ENCODE measurements around the gene MTM1. TPM values are rescaled to one million over a fixed set of nuclear protein-coding genes. Genes with fewer than 3 reads are reported as not detected.

MTM1 gene
- polyA plus RNA-seq, 3 donors: 6.5 to 23.4 (median 17.0) TPM

- Histone ChIP-seq H3K4me1 (ENCODE audit: control insufficient read depth in 1 of 2, insufficient read depth in 2 of 2, low read length in 2 of 2) (peaks cover 32 to 37% of the 10 kb centered on the region in 2 donors), H4K20me1 (ENCODE audit: insufficient read depth, low read length) (no peaks in the 10 kb centered on the region), H3K27me3 (ENCODE audit: control insufficient read depth in 2 of 2, insufficient read depth in 2 of 2, low read length in 2 of 2) (no peaks in the 10 kb centered on the region), H3K9me3 (replicated peaks in 1 of 2; ENCODE audit: control insufficient read depth in 1 of 2, insufficient read depth in 1 of 2, low read length in 2 of 2) (no peaks in the 10 kb centered on the region), H3K9ac (ENCODE audit: insufficient read depth, low read length, poor library complexity, severe bottlenecking) (no peak overlapping the region), H3K27ac (ENCODE audit: low read depth in 1 of 2, low read length in 2 of 2) (no peak overlapping the region), H3K36me3 (replicated peaks in 1 of 2; ENCODE audit: control insufficient read depth in 1 of 2, insufficient read depth in 2 of 2, low read length in 2 of 2) (no peaks in the 10 kb centered on the region), H3K4me2 (replicated peaks; ENCODE audit: extremely low read depth, low read length, poor library complexity, severe bottlenecking) (peak overlapping the region; percentile 63), H3K79me2 (ENCODE audit: insufficient read depth, low read length) (no peaks in the 10 kb centered on the region), H3K4me3 (replicated peaks in 1 of 3; ENCODE audit: low read depth in 2 of 3, low read length in 3 of 3) (peak overlapping the region in 1 of 3 experiments; percentile 63), H2AFZ (ENCODE audit: insufficient read depth, low read depth, low read length, poor library complexity, severe bottlenecking) (peak overlapping the region; percentile 91)
- Mint-ChIP-seq H3K4me1 (peaks cover 30% of the 10 kb centered on the region), H3K27me3 (ENCODE audit: low read depth in 3 of 3) (no peaks in the 10 kb centered on the region), H3K27ac (peak overlapping the region in 4 of 7 donors; percentile 40 to 88 (median 72)), H3K9me3 (peaks cover 0 to 2% (median 0%) of the 10 kb centered on the region in 7 donors), H3K4me3 (peak overlapping the region in 1 of 2 donors; percentile 81), H3K36me3 (no peaks in the 10 kb centered on the region)
- no peak for TF ChIP-seq CTCF (IDR thresholded peaks at IDR 0.05)
- WGBS (ENCODE audit: insufficient coverage): 76% methylated on average over 3 of the region's 4 CpGs
- DNase-seq: no peak
- intact Hi-C loops (cut with micrococcal nuclease): no loop called here
These were observed 20.2 kb upstream of the MTM1 start for GRCh38 chrX:150548251-150548650.

GRCh38 chrX:150548684-150549083, 19.7 kb upstream of the MTM1 start:
- H3K4me3 ChIP-seq (replicated peaks in 1 of 3; ENCODE audit: low read depth in 2 of 3, low read length in 3 of 3): no peak overlapping the region
- H4K20me1 ChIP-seq (ENCODE audit: insufficient read depth, low read length): no peaks in the 10 kb centered on the region
- no peaks in the 10 kb centered on the region for H3K79me2 ChIP-seq (ENCODE audit: insufficient read depth, low read length)
- no peak overlapping the region for H3K4me2 ChIP-seq (replicated peaks; ENCODE audit: extremely low read depth, low read length, poor library complexity, severe bottlenecking)
- H3K36me3 ChIP-seq (replicated peaks in 1 of 2; ENCODE audit: control insufficient read depth in 1 of 2, insufficient read depth in 2 of 2, low read length in 2 of 2): no peaks in the 10 kb centered on the region
- no peak overlapping the region for H3K27ac ChIP-seq (ENCODE audit: low read depth in 1 of 2, low read length in 2 of 2)
- H3K27me3 Mint-ChIP-seq (ENCODE audit: low read depth in 3 of 3): no peaks in the 10 kb centered on the region
- no peak overlapping the region for H2AFZ ChIP-seq (ENCODE audit: insufficient read depth, low read depth, low read length, poor library complexity, severe bottlenecking)
- H3K4me1 ChIP-seq (ENCODE audit: control insufficient read depth in 1 of 2, insufficient read depth in 2 of 2, low read length in 2 of 2): peaks cover 32 to 37% of the 10 kb centered on the region in 2 donors
- intact Hi-C loops (cut with micrococcal nuclease): no loop called here
- no CpG with 5 or more reads among the region's 2 CpGs for WGBS (ENCODE audit: insufficient coverage)
- H3K9me3 ChIP-seq (replicated peaks in 1 of 2; ENCODE audit: control insufficient read depth in 1 of 2, insufficient read depth in 1 of 2, low read length in 2 of 2): no peaks in the 10 kb centered on the region
- no peak overlapping the region for H3K4me3 Mint-ChIP-seq
- no peaks in the 10 kb centered on the region for H3K36me3 Mint-ChIP-seq
- peak in 1 of 3 donors; percentile 13 for DNase-seq
- no peaks in the 10 kb centered on the region for H3K27me3 ChIP-seq (ENCODE audit: control insufficient read depth in 2 of 2, insufficient read depth in 2 of 2, low read length in 2 of 2)
- no peak for TF ChIP-seq CTCF (IDR thresholded peaks at IDR 0.05)
- H3K4me1 Mint-ChIP-seq: peaks cover 30% of the 10 kb centered on the region
- H3K9me3 Mint-ChIP-seq: peaks cover 0 to 2% (median 0%) of the 10 kb centered on the region in 7 donors
- H3K9ac ChIP-seq (ENCODE audit: insufficient read depth, low read length, poor library complexity, severe bottlenecking): no peak overlapping the region
- H3K27ac Mint-ChIP-seq: no peak overlapping the region

Measured in CD14-positive monocyte (primary cell).